Esophagus squamous epithelium (tissue), 5 donors: ENCODE measurements around the gene MACIR. TPM values are rescaled to one million over a fixed set of nuclear protein-coding genes. Genes with fewer than 3 reads are reported as not detected.

Experiments
- DNase-seq: peaks from one replicate; lab custom pipeline; 2025; lab: John Stamatoyannopoulos, UW
- H3K27ac ChIP-seq, 4 donors: fragments of 200-600 bp; sonication (generic); one replicate each; pipeline ENCODE4 v1.5.1; 2016 to 2019; ENCODE audit warnings: mild to moderate bottlenecking in 1 of 4
- H3K27me3 ChIP-seq, 4 donors: fragments of 200-600 bp; sonication (generic); 1 replicate in 3 of 4; 2 replicates in 1 of 4; pipeline versions ENCODE4 v1.5.1 to v1.6.0; 2017 to 2021; ENCODE audit warnings: antibody characterized with exemption in 1 of 4
- H3K36me3 ChIP-seq, 3 donors: fragments of 200-600 bp; sonication (generic); one replicate each; pipeline ENCODE4 v1.5.1; 2016 to 2019
- H3K4me1 ChIP-seq, 3 donors: fragments of 200-600 bp; sonication (generic); one replicate each; pipeline ENCODE4 v1.5.1; 2017 to 2019
- H3K4me3 ChIP-seq, 4 donors: fragments of 200-600 bp; sonication (generic); 1 replicate in 3 of 4; 2 replicates in 1 of 4; pipeline ENCODE4 v1.5.1; 2016 to 2019; ENCODE audit warnings: mild to moderate bottlenecking in 2 of 4, moderate library complexity in 1 of 4
- H3K9me3 ChIP-seq, 3 donors: fragments of 200-600 bp; sonication (generic); one replicate each; pipeline ENCODE4 v1.5.1; 2016 to 2019
- CTCF ChIP-seq, 6 experiments: fragments of 450-650 bp in 4 of 6; fragments of 200-600 bp in 2 of 6; sonication (generic) in 2 of 6; IDR thresholded peaks; one replicate each; pipeline ENCODE4 v1.5.1; 2016 to 2019; ENCODE audit warnings: antibody characterized with exemption in 6 of 6, mild to moderate bottlenecking in 4 of 6, moderate library complexity in 4 of 6
- POLR2A ChIP-seq, 4 donors: fragments of 450-650 bp; IDR thresholded peaks; one replicate each; pipeline ENCODE4 v1.6.1; 2017; ENCODE audit warnings: antibody characterized with exemption in 4 of 4, mild to moderate bottlenecking in 4 of 4, moderate library complexity in 3 of 4
- WGBS, 2 donors: methylation state at CpG; one replicate each; pipeline ENCODE4 v1.1.5; 2018; 5-methylcytosine and 5-hydroxymethylcytosine counted together
- intact Hi-C: fragments of 100-400 bp; cut with DNase I; formaldehyde crosslinking; loops from one replicate; pipeline ENCODE4 v1.15.0; 2022
- total RNA-seq, 4 donors: library from RNA; depleted of rRNA; stranded (reverse); fragments of >200 nt; gene quantifications; one replicate each; pipeline ENCODE4 v1.1.0, GENCODE V29; 2016
- donor health status: DM: yes; HTN: yes; CAD: no.

Gene MACIR
- total RNA-seq, 4 donors from 2014 or later: 2.3 to 10.1 (median 6.2) TPM

- intact Hi-C loops: loop anchor here (5.0 kb wide), 1 partner anchor 243 kb away; no protein-coding TSS in a partner anchor
- Histone ChIP-seq H3K36me3 (no peaks in the 10 kb centered on the region), H3K27me3 (no peaks in the 10 kb centered on the region), H3K27ac (no peak overlapping the region), H3K4me3 (no peak overlapping the region), H3K4me1 (no peaks in the 10 kb centered on the region), H3K9me3 (no peaks in the 10 kb centered on the region)
- 76 to 81% methylated on average over 4 of the region's 4 CpGs for WGBS, 2 donors
- TF ChIP-seq CTCF (IDR thresholded peaks at IDR 0.05) (no peak), POLR2A (IDR thresholded peaks at IDR 0.05) (no peak)
- no peak for DNase-seq
These were observed 24.2 kb upstream of the MACIR start for GRCh38 chr5:103234239-103234975.

GRCh38 chr5:103235891-103236290 lies 22.7 kb upstream of the MACIR start:
- no peak overlapping the region for H3K4me3 ChIP-seq
- 47 to 75% methylated on average over 1 of the region's 1 CpG for WGBS, 2 donors
- TF ChIP-seq CTCF (IDR thresholded peaks at IDR 0.05): no peak
- TF ChIP-seq POLR2A (IDR thresholded peaks at IDR 0.05): no peak
- intact Hi-C loops: no loop called here
- no peaks in the 10 kb centered on the region for H3K4me1 ChIP-seq
- H3K9me3 ChIP-seq: no peaks in the 10 kb centered on the region
- no peak overlapping the region for H3K27ac ChIP-seq
- no peak for DNase-seq
- H3K36me3 ChIP-seq: no peaks in the 10 kb centered on the region
- no peaks in the 10 kb centered on the region for H3K27me3 ChIP-seq

GRCh38 chr5:103237778-103238177 lies 20.8 kb upstream of the MACIR start:
- intact Hi-C loops: no loop called here
- no peak for DNase-seq
- Histone ChIP-seq H3K36me3 (no peaks in the 10 kb centered on the region), H3K27me3 (no peaks in the 10 kb centered on the region), H3K9me3 (no peaks in the 10 kb centered on the region), H3K4me1 (no peaks in the 10 kb centered on the region), H3K4me3 (no peak overlapping the region), H3K27ac (no peak overlapping the region)
- 81 to 85% methylated on average over 1 of the region's 1 CpG for WGBS, 2 donors
- no peak for TF ChIP-seq POLR2A (IDR thresholded peaks at IDR 0.05)
- TF ChIP-seq CTCF (IDR thresholded peaks at IDR 0.05): no peak

- Histone ChIP-seq H3K27ac (no peak overlapping the region), H3K36me3 (no peaks in the 10 kb centered on the region), H3K4me1 (no peaks in the 10 kb centered on the region), H3K4me3 (no peak overlapping the region), H3K9me3 (no peaks in the 10 kb centered on the region), H3K27me3 (no peaks in the 10 kb centered on the region)
- no peak for TF ChIP-seq CTCF (IDR thresholded peaks at IDR 0.05)
- no peak for TF ChIP-seq POLR2A (IDR thresholded peaks at IDR 0.05)
- no peak for DNase-seq
- WGBS, 2 donors: 38 to 65% methylated on average over 2 of the region's 2 CpGs
- intact Hi-C loops: no loop called here
These were observed 14.9 kb upstream of the MACIR start for GRCh38 chr5:103243665-103244064.

GRCh38 chr5:103244398-103244797 lies 14.2 kb upstream of the MACIR start:
- no peak overlapping the region for H3K4me3 ChIP-seq
- no peak overlapping the region for H3K27ac ChIP-seq
- no peaks in the 10 kb centered on the region for H3K36me3 ChIP-seq
- TF ChIP-seq POLR2A (IDR thresholded peaks at IDR 0.05) (no peak), CTCF (IDR thresholded peaks at IDR 0.05) (no peak)
- no peak for DNase-seq
- H3K4me1 ChIP-seq: no peaks in the 10 kb centered on the region
- intact Hi-C loops: no loop called here
- no peaks in the 10 kb centered on the region for H3K27me3 ChIP-seq
- H3K9me3 ChIP-seq: no peaks in the 10 kb centered on the region
